NCI-H446 treated with DMSO at 0.1 percent for 48 hours (cell line): ENCODE results near the gene SPTLC2.

Source experiments
- DNase-seq: peaks from one replicate; lab custom pipeline; 2025; lab: John Stamatoyannopoulos, UW

SPTLC2 gene

GRCh38 chr14:77467801-77468200, 148.6 kb downstream of the SPTLC2 start:
- no peak for DNase-seq

GRCh38 chr14:77459072-77459723, 157.2 kb downstream of the SPTLC2 start:
- peak; percentile 16 for DNase-seq

- no peak for DNase-seq
Observed at GRCh38 chr14:77458249-77458950, 158.0 kb downstream of the SPTLC2 start.

GRCh38 chr14:77457522-77458248, 158.8 kb downstream of the SPTLC2 start, which contains the start of the genes AHSA1 and VIPAS39:
TSS of gene AHSA1 (plus strand) at chr14:77458093. CDS start at chr14:77458190, 97 bp downstream.
TSS of gene VIPAS39 (minus strand) at chr14:77457601. CDS start at chr14:77454102, 3,499 bp downstream.
- peak; percentile 98 for DNase-seq

GRCh38 chr14:77457115-77457521, 159.3 kb downstream of the SPTLC2 start:
- no peak for DNase-seq
